H9 (cell line): ENCODE data around the gene BCKDHB. TPM values are rescaled to one million over a fixed set of nuclear protein-coding genes. Genes with fewer than 3 reads are reported as not detected.

Source experiments
- DNase-seq: peaks from one replicate; pipeline ENCODE4 v3.0.0-alpha.2; 2017
- H2AFZ ChIP-seq: one replicate; pipeline ENCODE4 v1.6.1; 2013; ENCODE audit warnings: mild to moderate bottlenecking, low read length, control low read depth, moderate library complexity
- H2AK5ac ChIP-seq: 2 replicates; pipeline ENCODE4 v1.6.1; 2013; ENCODE audit warnings: low read length, control low read depth, mixed read lengths; ENCODE audit not compliant: insufficient read length
- H2BK120ac ChIP-seq: one replicate; pipeline ENCODE4 v1.6.1; 2013; ENCODE audit warnings: low read depth, mild to moderate bottlenecking, low read length, control low read depth, inconsistent platforms; ENCODE audit not compliant: poor library complexity, severe bottlenecking
- H2BK12ac ChIP-seq: 2 replicates; pipeline ENCODE4 v1.6.1; 2013; ENCODE audit warnings: low read length, control low read depth, mixed read lengths, low read depth; ENCODE audit not compliant: insufficient read length
- H2BK15ac ChIP-seq: 2 replicates; pipeline ENCODE4 v1.6.1; 2013; ENCODE audit warnings: low read depth, low read length, control low read depth
- H2BK20ac ChIP-seq: one replicate; pipeline ENCODE4 v1.6.1; 2013; ENCODE audit warnings: low read depth, mild to moderate bottlenecking, low read length, control low read depth, inconsistent platforms; ENCODE audit not compliant: poor library complexity, severe bottlenecking
- H2BK5ac ChIP-seq: 2 replicates; pipeline ENCODE4 v1.6.1; 2013; ENCODE audit warnings: low read length, control low read depth, mixed read lengths; ENCODE audit not compliant: insufficient read length
- H3K14ac ChIP-seq: 2 replicates; pipeline ENCODE4 v1.6.1; 2013; ENCODE audit warnings: low read length, control low read depth; ENCODE audit not compliant: insufficient read depth
- H3K18ac ChIP-seq: 2 replicates; pipeline ENCODE4 v1.6.1; 2013; ENCODE audit warnings: low read depth, mild to moderate bottlenecking, mixed read lengths, low read length, control low read depth; ENCODE audit not compliant: insufficient read length
- H3K23ac ChIP-seq: 2 replicates; pipeline ENCODE4 v1.6.1; 2013; ENCODE audit warnings: low read length, control low read depth, mixed read lengths, low read depth; ENCODE audit not compliant: insufficient read length
- H3K23me2 ChIP-seq: 2 replicates; pipeline ENCODE4 v1.6.1; 2013; ENCODE audit warnings: low read depth, mild to moderate bottlenecking, mixed read lengths, low read length, control low read depth; ENCODE audit not compliant: insufficient read length, poor library complexity, severe bottlenecking
- H3K27ac ChIP-seq: 2 replicates; pipeline ENCODE4 v1.5.1; 2013; ENCODE audit warnings: low read length, control low read depth, mixed read lengths, low read depth; ENCODE audit not compliant: insufficient read length
- H3K27me3 ChIP-seq: 2 replicates; pipeline ENCODE4 v1.6.1; 2013; ENCODE audit warnings: low read length, control low read depth, inconsistent platforms; ENCODE audit not compliant: insufficient read depth
- H3K4ac ChIP-seq: 2 replicates; pipeline ENCODE4 v1.6.1; 2013; ENCODE audit warnings: low read depth, mild to moderate bottlenecking, control low read depth, inconsistent platforms, low read length, moderate library complexity
- H3K4me1 ChIP-seq: 2 replicates; pipeline ENCODE4 v1.6.1; 2013; ENCODE audit warnings: low read length, control low read depth, inconsistent platforms; ENCODE audit not compliant: insufficient read depth
- H3K4me2 ChIP-seq: 2 replicates; pipeline ENCODE4 v1.6.1; 2013; ENCODE audit warnings: low read length, control low read depth, mixed read lengths; ENCODE audit not compliant: insufficient read length, insufficient read depth
- H3K56ac ChIP-seq: 2 replicates; pipeline ENCODE4 v1.6.1; 2013; ENCODE audit warnings: low read depth, mild to moderate bottlenecking, mixed read lengths, low read length, control low read depth; ENCODE audit not compliant: insufficient read length
- H3K79me1 ChIP-seq: 2 replicates; pipeline ENCODE4 v1.6.1; 2013; ENCODE audit warnings: low read depth, mild to moderate bottlenecking, moderate library complexity, low read length, control low read depth, inconsistent platforms; ENCODE audit not compliant: insufficient read depth, poor library complexity, severe bottlenecking
- H3K79me2 ChIP-seq: 2 replicates; pipeline ENCODE4 v1.6.1; 2013; ENCODE audit warnings: low read length, control low read depth, inconsistent platforms; ENCODE audit not compliant: insufficient read depth
- H3K9ac ChIP-seq: 2 replicates; pipeline ENCODE4 v1.6.1; 2013; ENCODE audit warnings: low read length, control low read depth, mixed read lengths; ENCODE audit not compliant: insufficient read length; ENCODE audit errors: extremely low read depth
- H3K9me3 ChIP-seq: one replicate; pipeline ENCODE4 v1.6.1; 2013; ENCODE audit warnings: low read depth, low read length, inconsistent platforms; ENCODE audit not compliant: control insufficient read depth
- H3T11ph ChIP-seq: one replicate; pipeline ENCODE4 v1.6.1; 2013; ENCODE audit warnings: mild to moderate bottlenecking, low read length, control low read depth, inconsistent platforms
- H4K20me1 ChIP-seq: one replicate; pipeline ENCODE4 v1.6.1; 2013; ENCODE audit not compliant: control insufficient read depth, insufficient read length, insufficient read depth
- H4K5ac ChIP-seq: 2 replicates; pipeline ENCODE4 v1.6.1; 2013; ENCODE audit warnings: low read depth, mild to moderate bottlenecking, mixed read lengths, low read length, control low read depth; ENCODE audit not compliant: insufficient read length
- H4K8ac ChIP-seq: replicated peaks from 2 replicates; pipeline ENCODE4 v1.6.1; 2013; ENCODE audit warnings: low read length, control low read depth, mixed read lengths, low read depth; ENCODE audit not compliant: insufficient read length
- H4K91ac ChIP-seq: 2 replicates; pipeline ENCODE4 v1.6.1; 2013; ENCODE audit warnings: low read depth, mild to moderate bottlenecking, moderate library complexity, mixed read lengths, low read length, control low read depth; ENCODE audit not compliant: insufficient read length
- H3K27ac Mint-ChIP-seq, 3 experiments: 2 replicates in 2 of 3; 3 replicates in 1 of 3; pipeline ENCODE4 v1.8.0; 2020 to 2021; ENCODE audit warnings: mixed read lengths in 3 of 3, mild to moderate bottlenecking in 1 of 3, moderate library complexity in 1 of 3
- H3K27me3 Mint-ChIP-seq: 2 replicates; pipeline ENCODE4 v1.8.0; 2021; ENCODE audit warnings: low read depth, mild to moderate bottlenecking, moderate library complexity, mixed read lengths
- H3K36me3 Mint-ChIP-seq, 3 experiments: 2 replicates in 2 of 3; 3 replicates in 1 of 3; pipeline ENCODE4 v1.8.0; 2020 to 2021; ENCODE audit warnings: low read depth in 3 of 3, mixed read lengths in 3 of 3; ENCODE audit not compliant: insufficient read depth in 1 of 3
- H3K4me1 Mint-ChIP-seq, 2 experiments: 2 replicates each; pipeline ENCODE4 v1.8.0; 2020; ENCODE audit warnings: mixed read lengths in 2 of 2
- H3K4me3 Mint-ChIP-seq, 2 experiments: 2 replicates in 1 of 2; 3 replicates in 1 of 2; pipeline ENCODE4 v1.8.0; 2020 to 2021; ENCODE audit warnings: mild to moderate bottlenecking in 2 of 2, mixed read lengths in 2 of 2, moderate library complexity in 1 of 2
- H3K9me3 Mint-ChIP-seq, 2 experiments: 2 replicates in 1 of 2; 3 replicates in 1 of 2; pipeline ENCODE4 v1.8.0; 2020; ENCODE audit warnings: mild to moderate bottlenecking in 2 of 2, mixed read lengths in 2 of 2, moderate library complexity in 1 of 2
- CTCF ChIP-seq: fragments of 200-600 bp; sonication (generic); conservative IDR thresholded peaks from 3 replicates; pipeline ENCODE4 v1.8.0; 2021; ENCODE audit warnings: antibody characterized with exemption, mild to moderate bottlenecking
- total RNA-seq: library from RNA; stranded (reverse); gene quantifications from 2 replicates; pipeline ENCODE4 v1.2.1, GENCODE V29; 2021

Gene BCKDHB
- total RNA-seq, 1 experiment from 2014 or later, result 26.6 TPM

GRCh38 chr6:80091506-80091905 lies 15.0 kb upstream of the BCKDHB start:
- Histone ChIP-seq H2BK12ac (no peak overlapping the region), H3K4me1 (no peaks in the 10 kb centered on the region), H2AFZ (no peak overlapping the region), H3K9me3 (no peaks in the 10 kb centered on the region), H3K56ac (no peak overlapping the region), H3K9ac (no peak overlapping the region), H3K14ac (no peak overlapping the region), H3K79me1 (no peaks in the 10 kb centered on the region), H3K4ac (no peak overlapping the region), H2BK120ac (no peak overlapping the region), H3K4me2 (no peak overlapping the region), H3T11ph (no peak overlapping the region), H3K18ac (no peak overlapping the region), H2BK20ac (no peak overlapping the region), H3K27me3 (no peaks in the 10 kb centered on the region), H2BK15ac (no peak overlapping the region), H4K20me1 (no peaks in the 10 kb centered on the region), H2AK5ac (no peak overlapping the region), H4K5ac (no peak overlapping the region), H3K23me2 (no peaks in the 10 kb centered on the region), H4K8ac (no peak overlapping the region), H4K91ac (no peak overlapping the region), H3K79me2 (no peaks in the 10 kb centered on the region), H3K23ac (no peak overlapping the region), H2BK5ac (no peak overlapping the region), H3K27ac (no peak overlapping the region)
- H3K9me3 Mint-ChIP-seq, result no peaks in the 10 kb centered on the region
- H3K27ac Mint-ChIP-seq, result no peak overlapping the region
- no peak for TF ChIP-seq CTCF
- H3K36me3 Mint-ChIP-seq, result no peaks in the 10 kb centered on the region
- DNase-seq, result no peak
- no peaks in the 10 kb centered on the region for H3K4me1 Mint-ChIP-seq
- H3K27me3 Mint-ChIP-seq, result no peaks in the 10 kb centered on the region
- H3K4me3 Mint-ChIP-seq, result no peak overlapping the region
